ENCODE results near the gene SLC35B2. TPM values are rescaled to one million over a fixed set of nuclear protein-coding genes. Genes with fewer than 3 reads are reported as not detected.

The SLC35B2 gene
- total and polyA plus RNA-seq, 9 of the 15 experiments (the other 6 are each of a cell fraction or from before 2014, with no cell fraction given) = 14.5 to 59.1 (median 47.1) TPM

DNA sequence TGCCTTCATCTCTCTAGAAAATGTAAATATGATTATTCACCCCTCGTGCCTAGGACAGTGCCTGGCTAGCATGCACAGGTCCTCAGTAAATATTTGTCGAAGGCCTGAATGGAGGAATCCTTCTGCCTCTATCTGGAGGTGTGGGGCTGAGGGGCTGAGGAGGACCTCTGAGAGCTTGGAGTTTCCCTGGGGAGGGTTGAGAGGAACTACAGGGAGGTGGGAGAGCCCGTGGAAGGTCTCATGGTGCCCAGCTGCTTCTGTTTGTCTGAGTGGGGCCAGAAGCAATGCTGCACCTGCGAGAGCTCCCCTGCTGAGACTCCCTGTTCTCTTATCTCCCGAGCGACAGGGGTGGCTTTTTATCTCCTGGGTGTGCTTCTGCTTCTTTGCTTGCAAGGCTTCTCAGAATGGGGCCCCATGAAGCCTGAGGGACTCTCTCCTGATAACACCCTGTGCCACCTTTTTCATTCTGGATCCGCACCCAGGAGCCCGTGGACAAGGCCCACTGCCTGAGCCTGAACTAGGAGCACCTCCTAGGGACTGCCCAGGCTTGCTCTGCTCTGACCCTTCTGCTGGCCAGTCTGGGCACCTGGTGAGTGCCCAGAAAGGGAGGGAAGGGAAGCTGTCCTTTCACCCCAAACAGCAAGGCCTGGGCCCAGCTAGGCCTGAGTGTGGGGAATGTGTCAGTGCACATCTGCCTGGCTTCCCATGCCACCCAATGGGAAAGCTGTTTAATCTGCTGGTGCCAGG lies 31.6 kb downstream of the SLC35B2 start (continued):
- 0 out of 2 replicates have a peak, but pooled peaks have one; percentile 54 for TF ChIP-seq CBFB (CRISPR knock-in tag; IDR thresholded peaks at IDR 0.05)
- 0 out of 2 replicates have a peak, but pooled peaks have one; percentile 40 for TF ChIP-seq ZBTB17 (CRISPR knock-in tag; IDR thresholded peaks at IDR 0.05)
- TF ChIP-seq, protein P1, sequence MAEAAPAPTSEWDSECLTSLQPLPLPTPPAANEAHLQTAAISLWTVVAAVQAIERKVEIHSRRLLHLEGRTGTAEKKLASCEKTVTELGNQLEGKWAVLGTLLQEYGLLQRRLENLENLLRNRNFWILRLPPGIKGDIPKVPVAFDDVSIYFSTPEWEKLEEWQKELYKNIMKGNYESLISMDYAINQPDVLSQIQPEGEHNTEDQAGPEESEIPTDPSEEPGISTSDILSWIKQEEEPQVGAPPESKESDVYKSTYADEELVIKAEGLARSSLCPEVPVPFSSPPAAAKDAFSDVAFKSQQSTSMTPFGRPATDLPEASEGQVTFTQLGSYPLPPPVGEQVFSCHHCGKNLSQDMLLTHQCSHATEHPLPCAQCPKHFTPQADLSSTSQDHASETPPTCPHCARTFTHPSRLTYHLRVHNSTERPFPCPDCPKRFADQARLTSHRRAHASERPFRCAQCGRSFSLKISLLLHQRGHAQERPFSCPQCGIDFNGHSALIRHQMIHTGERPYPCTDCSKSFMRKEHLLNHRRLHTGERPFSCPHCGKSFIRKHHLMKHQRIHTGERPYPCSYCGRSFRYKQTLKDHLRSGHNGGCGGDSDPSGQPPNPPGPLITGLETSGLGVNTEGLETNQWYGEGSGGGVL (CRISPR knock-in tag; IDR thresholded peaks at IDR 0.05) = no peak
- TF ChIP-seq HDAC3 (IDR thresholded peaks at IDR 0.05; ENCODE audit: borderline replicate concordance, partially characterized antibody) = no peak
- no peak for TF ChIP-seq ZNF143 (CRISPR knock-in tag; IDR thresholded peaks at IDR 0.05)
- peak; percentile 67; the same call in 1 of the 2 replicates for TF ChIP-seq TOE1 (IDR thresholded peaks at IDR 0.05; ENCODE audit: borderline replicate concordance)
- no peak for TF ChIP-seq TOE1 (CRISPR knock-in tag; IDR thresholded peaks at IDR 0.05; ENCODE audit: borderline replicate concordance, low read depth)
- TF ChIP-seq YBX1 (IDR thresholded peaks at IDR 0.05) = no peak
- peak; percentile 47; the same call in 1 of the 2 replicates for TF ChIP-seq MXI1 (IDR thresholded peaks at IDR 0.05; ENCODE audit: low read depth, low read length)
- TF ChIP-seq, protein P2, sequence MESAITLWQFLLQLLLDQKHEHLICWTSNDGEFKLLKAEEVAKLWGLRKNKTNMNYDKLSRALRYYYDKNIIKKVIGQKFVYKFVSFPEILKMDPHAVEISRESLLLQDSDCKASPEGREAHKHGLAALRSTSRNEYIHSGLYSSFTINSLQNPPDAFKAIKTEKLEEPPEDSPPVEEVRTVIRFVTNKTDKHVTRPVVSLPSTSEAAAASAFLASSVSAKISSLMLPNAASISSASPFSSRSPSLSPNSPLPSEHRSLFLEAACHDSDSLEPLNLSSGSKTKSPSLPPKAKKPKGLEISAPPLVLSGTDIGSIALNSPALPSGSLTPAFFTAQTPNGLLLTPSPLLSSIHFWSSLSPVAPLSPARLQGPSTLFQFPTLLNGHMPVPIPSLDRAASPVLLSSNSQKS (CRISPR knock-in tag; IDR thresholded peaks at IDR 0.05) = 0 out of 2 replicates have a peak, but pooled peaks have one; percentile 11
- TF ChIP-seq TCF3 (CRISPR knock-in tag; IDR thresholded peaks at IDR 0.05) = peak; percentile 97
- 0 out of 2 replicates have a peak, but pooled peaks have one; percentile 5 for TF ChIP-seq KLF13 (tag; IDR thresholded peaks at IDR 0.05; ENCODE audit: borderline replicate concordance, low read depth)
- peak; percentile 81 for TF ChIP-seq PHB2 (IDR thresholded peaks at IDR 0.05; ENCODE audit: low read depth)
- TF ChIP-seq KLF1 (tag; IDR thresholded peaks at IDR 0.05) = 0 out of 2 replicates have a peak, but pooled peaks have one; percentile 8
- TF ChIP-seq ZNF134 (CRISPR knock-in tag; conservative IDR thresholded peaks at IDR 0.05) = 0 out of 2 replicates have a peak, but pooled peaks have one; percentile 38
- peak; percentile 31; the same call in 1 of the 2 replicates for TF ChIP-seq RBFOX2 (IDR thresholded peaks at IDR 0.05; ENCODE audit: low read depth, low read length)
- TF ChIP-seq ZNF695 (CRISPR knock-in tag; IDR thresholded peaks at IDR 0.05) = no peak
- TF ChIP-seq HMGN3 (IDR thresholded peaks at IDR 0.05; ENCODE audit: borderline replicate concordance, extremely low read depth, insufficient read length, low read depth, low read length) = peak; percentile 85
- TF ChIP-seq STAT5A (IDR thresholded peaks at IDR 0.05; ENCODE audit: borderline replicate concordance, low read length) = peak; percentile 97
- peak; percentile 58 to 89; a peak in 3 of 4 replicates for TF ChIP-seq HDAC1 (IDR thresholded peaks at IDR 0.05)
- no peak for TF ChIP-seq ILF3 (IDR thresholded peaks at IDR 0.05; ENCODE audit: borderline replicate concordance)
- TF ChIP-seq SMARCB1 (IDR thresholded peaks at IDR 0.05; ENCODE audit: insufficient read length, low read depth) = peak; percentile 29
- peak; percentile 12; the same call in 1 of the 2 replicates for TF ChIP-seq ZC3H8 (IDR thresholded peaks at IDR 0.05)
- TF ChIP-seq ZNF76 (CRISPR knock-in tag; IDR thresholded peaks at IDR 0.05; ENCODE audit: borderline replicate concordance) = no peak
- no peak for TF ChIP-seq HDAC6 (IDR thresholded peaks at IDR 0.05; ENCODE audit: low read depth, low read length)
- TF ChIP-seq CBX8 (IDR thresholded peaks at IDR 0.05; ENCODE audit: borderline replicate concordance, extremely low read depth, low read depth, low read length, poor library complexity, severe bottlenecking) = no peak
- peak; percentile 70; the same call in 1 of the 2 replicates for TF ChIP-seq SMARCA5 (IDR thresholded peaks at IDR 0.05)

Measured in K562 (cell line).